ENCODE measurements around the gene MLLT10. TPM values are rescaled to one million over a fixed set of nuclear protein-coding genes. Genes with fewer than 3 reads are reported as not detected.

The MLLT10 gene
- total and polyA plus RNA-seq, 10 of the 15 experiments (the other 5 are each of a cell fraction or from before 2014, with no cell fraction given): 8.7 to 61.1 (median 28.5) TPM

- TF ChIP-seq IKZF1 (conservative IDR thresholded peaks at IDR 0.05): no peak
- TF ChIP-seq SMAD1 (IDR thresholded peaks at IDR 0.05; ENCODE audit: low read depth, partially characterized antibody): no peak
- no peak for TF ChIP-seq TCF7 (IDR thresholded peaks at IDR 0.05; ENCODE audit: borderline replicate concordance)
- TF ChIP-seq ZNF622 (IDR thresholded peaks at IDR 0.05): no peak
Observed at GRCh38 chr10:21760332-21760731, 226.3 kb downstream of the MLLT10 start (continued).

GRCh38 chr10:21764466-21765189 is 230.6 kb downstream of the MLLT10 start:
- Histone ChIP-seq H3K9me3 (replicated peaks; ENCODE audit: control insufficient read depth, insufficient read depth, low read length) (no peaks in the 10 kb centered on the region), H3K79me2 (ENCODE audit: control insufficient read depth, insufficient read depth, low read length) (no peaks in the 10 kb centered on the region), H3K4me1 (ENCODE audit: control insufficient read depth, insufficient read depth, low read length) (no peaks in the 10 kb centered on the region), H3K9ac (ENCODE audit: control insufficient read depth, insufficient read depth, low read length) (no peak overlapping the region), H3K36me3 (ENCODE audit: control insufficient read depth in 2 of 2, insufficient read depth in 2 of 2, low read length in 1 of 2) (no peaks in the 10 kb centered on the region), H3K27me3 (replicated peaks in 1 of 2; ENCODE audit: control insufficient read depth in 2 of 2, insufficient read depth in 2 of 2, low read length in 1 of 2) (no peaks in the 10 kb centered on the region), H3K4me2 (ENCODE audit: control insufficient read depth, insufficient read depth) (no peak overlapping the region), H2AFZ (ENCODE audit: control insufficient read depth, low read depth, low read length) (no peak overlapping the region), H4K20me1 (ENCODE audit: control insufficient read depth, insufficient read depth) (no peaks in the 10 kb centered on the region), H3K27ac (ENCODE audit: control insufficient read depth, insufficient read depth) (no peak overlapping the region), H3K4me3 (no peak overlapping the region)
- ATAC-seq (no peak), FAIRE-seq (no peak), DNase-seq (ENCODE audit: low read depth, low spot score) (no peak)
- ChIA-PET POLR2A (interaction anchor here (0.6 kb wide), 1 partner anchor 57 kb away, joined by 5 read pairs; no protein-coding TSS in a partner anchor), CTCF (no interaction called here), RAD21 (ENCODE audit: unreplicated experiment) (no interaction called here), SMC1A (ENCODE audit: uncharacterized antibody, unreplicated experiment) (no interaction called here)
- no peak for TF ChIP-seq YY1 (IDR thresholded peaks at IDR 0.05; ENCODE audit: low read depth, low read length)
- no peak for TF ChIP-seq SMAD5 (IDR thresholded peaks at IDR 0.05; ENCODE audit: low read depth)
- TF ChIP-seq ZNF384 (IDR thresholded peaks at IDR 0.05; ENCODE audit: borderline replicate concordance, low read depth, low read length): no peak
- no peak for TF ChIP-seq BACH1 (IDR thresholded peaks at IDR 0.05; ENCODE audit: borderline replicate concordance)
- TF ChIP-seq CREM (IDR thresholded peaks at IDR 0.05; ENCODE audit: low read depth): no peak
- TF ChIP-seq CHD4 (IDR thresholded peaks at IDR 0.05): no peak
- no peak for TF ChIP-seq CBX5 (IDR thresholded peaks at IDR 0.05; ENCODE audit: low read depth)
- no TSS peak for BruUV-seq (replicated peaks)
- in situ Hi-C loops (cut with MboI): no loop called here
- 95% methylated on average over 5 of the region's 5 CpGs for WGBS (ENCODE audit: insufficient coverage, insufficient replicate concordance, low lambda C conversion rate, missing lambda C conversion rate)
- intact Hi-C loops (cut with micrococcal nuclease; ENCODE audit: unreplicated experiment): no loop called here

Measured in GM12878 (cell line).